ENCODE results near the gene CPLX1. TPM values are rescaled to one million over a fixed set of nuclear protein-coding genes. Genes with fewer than 3 reads are reported as not detected.
"Not testable (repeated sequence)": the region's sequence is repeated elsewhere in the genome, so short reads cannot be mapped to it uniquely, and the experiment has no call there.

CPLX1 gene
- total and polyA plus RNA-seq, 12 donors = 1.7 to 25.3 (median 7.5) TPM

DNA sequence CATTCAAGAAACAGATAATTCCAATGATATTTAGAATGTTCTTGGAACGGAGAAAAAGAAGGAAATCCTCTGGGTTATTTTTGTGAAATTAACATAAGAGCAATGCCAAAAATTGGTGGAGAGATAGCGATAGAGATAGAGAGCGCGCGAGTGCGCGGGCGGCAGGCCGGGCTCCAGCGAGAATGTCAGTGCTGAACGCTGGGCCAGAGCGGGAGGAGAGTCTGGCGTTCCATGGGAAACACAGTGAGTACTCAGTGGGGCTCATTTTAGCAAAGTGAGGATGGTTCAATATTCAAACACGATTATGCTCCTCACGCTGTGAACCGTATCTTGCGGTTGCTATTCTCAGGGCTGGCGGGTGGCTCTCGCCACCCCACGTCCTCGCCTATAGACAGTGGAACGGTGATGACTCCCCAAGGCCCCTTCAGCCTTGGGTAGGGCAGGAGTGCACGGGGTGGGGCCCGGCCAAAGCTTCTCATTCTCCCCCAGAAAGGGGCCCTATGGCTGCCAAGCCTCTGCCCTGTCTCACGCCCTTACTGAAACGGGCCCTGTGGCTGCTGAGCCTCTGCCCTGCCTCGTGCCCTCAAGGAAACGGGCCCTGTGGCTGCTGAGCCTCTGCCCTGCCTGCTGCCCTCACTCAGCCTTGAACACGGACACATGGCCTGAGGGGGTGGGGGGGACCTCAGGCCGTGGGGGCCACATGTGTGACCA lies 16.9 kb downstream of the CPLX1 start:
- Histone ChIP-seq H3K9me3 (replicated peaks in 1 of 3) (no peaks in the 10 kb centered on the region), H3K4me3 (no peak overlapping the region), H3K4me1 (replicated peaks in 1 of 2) (no peaks in the 10 kb centered on the region), H3K27ac (no peak overlapping the region), H3K36me3 (replicated peaks in 1 of 2) (no peaks in the 10 kb centered on the region), H3K27me3 (no peaks in the 10 kb centered on the region)
- peak in 1 of 7 donors; percentile 15 for DNase-seq
- no peak for TF ChIP-seq POLR2A (IDR thresholded peaks at IDR 0.05)
- TF ChIP-seq, protein P1, sequence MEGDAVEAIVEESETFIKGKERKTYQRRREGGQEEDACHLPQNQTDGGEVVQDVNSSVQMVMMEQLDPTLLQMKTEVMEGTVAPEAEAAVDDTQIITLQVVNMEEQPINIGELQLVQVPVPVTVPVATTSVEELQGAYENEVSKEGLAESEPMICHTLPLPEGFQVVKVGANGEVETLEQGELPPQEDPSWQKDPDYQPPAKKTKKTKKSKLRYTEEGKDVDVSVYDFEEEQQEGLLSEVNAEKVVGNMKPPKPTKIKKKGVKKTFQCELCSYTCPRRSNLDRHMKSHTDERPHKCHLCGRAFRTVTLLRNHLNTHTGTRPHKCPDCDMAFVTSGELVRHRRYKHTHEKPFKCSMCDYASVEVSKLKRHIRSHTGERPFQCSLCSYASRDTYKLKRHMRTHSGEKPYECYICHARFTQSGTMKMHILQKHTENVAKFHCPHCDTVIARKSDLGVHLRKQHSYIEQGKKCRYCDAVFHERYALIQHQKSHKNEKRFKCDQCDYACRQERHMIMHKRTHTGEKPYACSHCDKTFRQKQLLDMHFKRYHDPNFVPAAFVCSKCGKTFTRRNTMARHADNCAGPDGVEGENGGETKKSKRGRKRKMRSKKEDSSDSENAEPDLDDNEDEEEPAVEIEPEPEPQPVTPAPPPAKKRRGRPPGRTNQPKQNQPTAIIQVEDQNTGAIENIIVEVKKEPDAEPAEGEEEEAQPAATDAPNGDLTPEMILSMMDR (IDR thresholded peaks at IDR 0.05) = no peak
- intact Hi-C loops (cut with DNase I) = no loop called here
- WGBS, 4 donors = 75 to 81% (median 80%) methylated on average over 26 to 30 of the region's 30 CpGs

DNA sequence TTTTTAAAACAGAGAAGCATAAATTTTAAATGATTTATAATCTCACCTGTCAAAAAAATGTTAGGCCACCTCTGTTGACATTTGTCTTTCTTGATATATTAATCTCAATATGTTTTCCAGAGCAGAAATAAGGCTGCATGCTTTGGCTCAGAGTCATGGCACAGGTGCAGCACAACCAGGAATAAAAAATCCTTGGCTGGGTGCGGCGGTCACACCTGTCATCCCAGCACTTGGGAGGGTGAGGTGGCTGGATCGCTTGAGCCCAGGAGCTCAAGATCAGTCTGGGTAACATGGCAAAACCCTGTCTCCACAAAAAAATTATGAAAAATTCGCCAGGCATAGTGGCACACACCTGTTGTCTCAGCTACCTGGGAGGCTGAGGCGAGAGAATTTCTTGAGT lies 18.1 kb downstream of the CPLX1 start:
- Histone ChIP-seq H3K4me1 (replicated peaks in 1 of 2) (no peaks in the 10 kb centered on the region), H3K27me3 (no peaks in the 10 kb centered on the region), H3K9me3 (replicated peaks in 1 of 3) (no peaks in the 10 kb centered on the region), H3K36me3 (replicated peaks in 1 of 2) (no peaks in the 10 kb centered on the region), H3K4me3 (no peak overlapping the region), H3K27ac (no peak overlapping the region)
- no peak for TF ChIP-seq POLR2A (IDR thresholded peaks at IDR 0.05)
- TF ChIP-seq, protein P1 (IDR thresholded peaks at IDR 0.05) = no peak
- no peak for DNase-seq
- 82 to 88% (median 85%) methylated on average over 5 of the region's 5 CpGs for WGBS, 4 donors
- intact Hi-C loops (cut with DNase I) = no loop called here

DNA sequence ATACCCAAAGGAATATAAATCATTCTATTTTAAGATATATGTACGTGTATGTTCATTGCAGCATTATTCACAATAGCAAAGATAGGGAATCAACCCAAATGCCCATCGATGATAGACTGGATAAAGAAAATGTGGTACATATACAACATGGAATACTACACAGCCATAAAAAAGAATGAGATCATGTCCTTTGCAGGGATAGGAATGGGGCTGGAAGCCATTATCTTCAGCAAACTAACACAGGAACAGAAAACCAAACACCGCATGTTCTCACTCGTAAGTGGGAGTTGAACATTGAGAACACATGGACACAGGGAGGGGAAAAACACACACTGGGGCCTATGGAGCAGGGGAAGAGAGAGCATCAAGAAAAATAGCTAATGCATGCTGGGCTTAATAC lies 18.9 kb downstream of the CPLX1 start:
- 84 to 95% (median 90%) methylated on average over 4 of the region's 4 CpGs for WGBS, 4 donors
- H3K4me3 ChIP-seq; H3K27me3 ChIP-seq; H3K27ac ChIP-seq; intact Hi-C loops (cut with DNase I); H3K4me1 ChIP-seq (replicated peaks in 1 of 2); H3K9me3 ChIP-seq (replicated peaks in 1 of 3); DNase-seq; H3K36me3 ChIP-seq (replicated peaks in 1 of 2): not testable (repeated sequence)

DNA sequence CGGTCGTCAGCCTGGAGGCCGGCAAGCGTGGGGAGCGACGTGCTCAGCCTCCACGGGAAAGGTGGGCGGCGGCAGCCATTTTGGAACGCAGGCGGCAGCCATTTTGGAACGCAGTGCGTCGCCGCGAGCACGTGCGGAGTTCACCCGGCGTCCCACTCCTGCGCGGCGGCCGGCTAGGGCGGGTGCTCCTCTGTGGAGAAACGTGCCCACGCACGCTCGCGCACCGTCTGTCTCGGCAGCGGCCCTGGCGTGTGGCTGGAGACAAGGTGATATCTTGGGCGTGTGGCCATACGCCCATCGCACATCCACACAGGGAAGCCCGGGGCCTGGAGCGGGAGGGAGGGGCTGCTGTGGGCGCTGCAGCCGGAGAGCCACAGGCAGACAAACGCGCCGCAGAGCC lies 21.1 kb downstream of the CPLX1 start:
- WGBS, 4 donors = 75 to 94% (median 83%) methylated on average over 32 to 44 of the region's 44 CpGs
- H3K4me3 ChIP-seq = no peak overlapping the region
- H3K27me3 ChIP-seq = no peaks in the 10 kb centered on the region
- H3K27ac ChIP-seq = no peak overlapping the region
- TF ChIP-seq, protein P1 (IDR thresholded peaks at IDR 0.05) = no peak
- no peak for TF ChIP-seq POLR2A (IDR thresholded peaks at IDR 0.05)
- H3K36me3 ChIP-seq (replicated peaks in 1 of 2) = no peaks in the 10 kb centered on the region
- no peaks in the 10 kb centered on the region for H3K9me3 ChIP-seq (replicated peaks in 1 of 3)
- H3K4me1 ChIP-seq (replicated peaks in 1 of 2) = no peaks in the 10 kb centered on the region
- DNase-seq = no peak
- intact Hi-C loops (cut with DNase I) = no loop called here

DNA sequence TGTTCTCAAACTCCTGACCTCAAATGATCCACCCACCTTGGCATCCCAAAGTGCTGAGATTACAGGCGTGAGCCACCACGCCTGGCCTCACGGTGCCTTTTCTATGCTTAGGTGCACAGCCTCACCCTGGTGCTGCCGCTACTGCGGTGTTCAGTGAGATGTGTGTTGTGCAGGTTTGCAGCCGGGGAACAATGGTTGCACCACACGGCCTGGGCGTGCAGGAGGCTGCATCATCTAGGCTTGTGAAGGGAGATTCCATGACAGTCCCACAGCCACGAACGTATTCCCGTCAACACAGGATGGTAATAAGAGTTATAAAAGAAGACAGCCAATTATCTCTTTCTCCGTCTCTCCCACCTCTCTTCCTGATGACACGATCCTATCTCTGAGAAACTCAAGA lies 22.0 kb downstream of the CPLX1 start:
- Histone ChIP-seq H3K4me1 (replicated peaks in 1 of 2) (no peaks in the 10 kb centered on the region), H3K27me3 (no peaks in the 10 kb centered on the region), H3K36me3 (replicated peaks in 1 of 2) (no peaks in the 10 kb centered on the region), H3K27ac (no peak overlapping the region), H3K4me3 (no peak overlapping the region), H3K9me3 (replicated peaks in 1 of 3) (no peaks in the 10 kb centered on the region)
- intact Hi-C loops (cut with DNase I) = no loop called here
- DNase-seq = no peak
- 93 to 99% (median 95%) methylated on average over 13 of the region's 13 CpGs for WGBS, 4 donors
- TF ChIP-seq, protein P1 (IDR thresholded peaks at IDR 0.05) = no peak
- TF ChIP-seq POLR2A (IDR thresholded peaks at IDR 0.05) = no peak

Data from adrenal gland (tissue), 12 donors.